ENCODE results near the gene STYXL2.

DNA sequence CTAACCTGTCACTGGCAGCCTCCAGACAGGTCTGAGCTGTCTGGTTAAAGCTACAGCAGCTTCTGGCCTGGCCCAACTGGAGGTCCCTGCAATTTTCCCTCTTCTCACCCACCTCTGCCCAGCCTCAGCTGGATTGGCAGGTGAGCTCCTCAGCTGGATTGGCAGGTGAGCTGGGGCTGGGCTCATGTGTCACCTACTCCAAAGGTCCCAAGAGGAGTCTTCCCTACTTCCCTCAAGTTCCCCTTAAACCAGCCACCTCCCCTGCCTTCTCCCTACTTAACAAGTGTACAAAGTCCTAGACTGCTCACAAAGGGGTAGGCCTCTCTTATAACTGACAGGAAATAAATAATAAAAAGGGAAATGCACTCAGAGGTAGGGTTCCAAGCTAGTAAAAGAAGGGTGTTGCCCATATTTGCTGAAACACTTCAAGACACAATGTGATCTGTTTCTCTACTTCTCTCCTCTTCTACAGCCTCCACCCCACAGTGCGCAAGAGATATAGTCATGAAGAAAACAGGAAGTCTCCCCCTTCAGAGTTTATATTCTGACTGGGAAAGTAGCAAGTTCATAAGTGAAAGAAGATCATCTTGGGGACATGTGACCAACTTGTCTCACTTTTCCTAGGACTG, 3.4 kb upstream of the STYXL2 start, which contains the start of gene GPA33:
- TF ChIP-seq, protein P1, sequence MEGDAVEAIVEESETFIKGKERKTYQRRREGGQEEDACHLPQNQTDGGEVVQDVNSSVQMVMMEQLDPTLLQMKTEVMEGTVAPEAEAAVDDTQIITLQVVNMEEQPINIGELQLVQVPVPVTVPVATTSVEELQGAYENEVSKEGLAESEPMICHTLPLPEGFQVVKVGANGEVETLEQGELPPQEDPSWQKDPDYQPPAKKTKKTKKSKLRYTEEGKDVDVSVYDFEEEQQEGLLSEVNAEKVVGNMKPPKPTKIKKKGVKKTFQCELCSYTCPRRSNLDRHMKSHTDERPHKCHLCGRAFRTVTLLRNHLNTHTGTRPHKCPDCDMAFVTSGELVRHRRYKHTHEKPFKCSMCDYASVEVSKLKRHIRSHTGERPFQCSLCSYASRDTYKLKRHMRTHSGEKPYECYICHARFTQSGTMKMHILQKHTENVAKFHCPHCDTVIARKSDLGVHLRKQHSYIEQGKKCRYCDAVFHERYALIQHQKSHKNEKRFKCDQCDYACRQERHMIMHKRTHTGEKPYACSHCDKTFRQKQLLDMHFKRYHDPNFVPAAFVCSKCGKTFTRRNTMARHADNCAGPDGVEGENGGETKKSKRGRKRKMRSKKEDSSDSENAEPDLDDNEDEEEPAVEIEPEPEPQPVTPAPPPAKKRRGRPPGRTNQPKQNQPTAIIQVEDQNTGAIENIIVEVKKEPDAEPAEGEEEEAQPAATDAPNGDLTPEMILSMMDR (IDR thresholded peaks at IDR 0.05 in 8 of 11, conservative IDR thresholded peaks at IDR 0.05 in 3 of 11): no peak
- no peak for TF ChIP-seq POLR2AphosphoS5 (IDR thresholded peaks at IDR 0.05)
- TF ChIP-seq POLR2A (IDR thresholded peaks at IDR 0.05): no peak

Measured in spleen (tissue), 7 donors.